Measurements from ENCODE around the gene TNRC18. TPM values are rescaled to one million over a fixed set of nuclear protein-coding genes. Genes with fewer than 3 reads are reported as not detected.

TNRC18 gene
- total and polyA plus RNA-seq, 9 of the 15 experiments (the other 6 are each of a cell fraction or from before 2014, with no cell fraction given): 0.03 to 43.2 (median 18.0) TPM

- TF ChIP-seq ZNF740 (CRISPR knock-in tag; IDR thresholded peaks at IDR 0.05) (no peak), ZNF740 (tag; IDR thresholded peaks at IDR 0.05) (peak in 1 of 2 experiments; percentile 74; a peak in 1 of 4 replicates), IRF2 (CRISPR knock-in tag; IDR thresholded peaks at IDR 0.05) (no peak), ZNF174 (CRISPR knock-in tag; IDR thresholded peaks at IDR 0.05) (no peak), TCF3 (CRISPR knock-in tag; IDR thresholded peaks at IDR 0.05) (no peak), FOXP4 (CRISPR knock-in tag; IDR thresholded peaks at IDR 0.05; ENCODE audit: borderline replicate concordance) (no peak), ZNF277 (CRISPR knock-in tag; IDR thresholded peaks at IDR 0.05; ENCODE audit: borderline replicate concordance) (no peak), SMAD1 (IDR thresholded peaks at IDR 0.05; ENCODE audit: low read depth, low read length, partially characterized antibody) (peak; percentile 58), LEF1 (IDR thresholded peaks at IDR 0.05) (peak; percentile 62; the same call in 1 of the 2 replicates), E2F4 (CRISPR knock-in tag; IDR thresholded peaks at IDR 0.05; ENCODE audit: low read depth) (no peak), SRF (CRISPR knock-in tag; IDR thresholded peaks at IDR 0.05) (peak in 1 of 2 experiments; percentile 49; a peak in 1 of 4 replicates), RFX1 (IDR thresholded peaks at IDR 0.05) (no peak; the same call in 1 of the 2 replicates), ZNF449 (CRISPR knock-in tag; IDR thresholded peaks at IDR 0.05) (no peak), MEIS2 (IDR thresholded peaks at IDR 0.05; ENCODE audit: partially characterized antibody) (peak; percentile 33), SNRNP70 (optimal IDR thresholded peaks at IDR 0.05; ENCODE audit: low read depth, low read length) (no peak), FOXM1 (IDR thresholded peaks at IDR 0.05; ENCODE audit: low read depth) (no peak), FOXM1 (CRISPR knock-in tag; IDR thresholded peaks at IDR 0.05; ENCODE audit: low read depth) (no peak), ZNF766 (CRISPR knock-in tag; conservative IDR thresholded peaks at IDR 0.05) (0 out of 2 replicates have a peak, but pooled peaks have one; percentile 45), SAFB (IDR thresholded peaks at IDR 0.05; ENCODE audit: borderline replicate concordance, low read depth, low read length) (no peak), ZNF146 (CRISPR knock-in tag; IDR thresholded peaks at IDR 0.05; ENCODE audit: unreplicated experiment) (no peak)
Measured at GRCh38 chr7:5423976-5424748, 528 bp upstream of the TNRC18 start (continued).
